ENCODE results near the gene HOPX.
"Not testable (repeated sequence)": the region's sequence is repeated elsewhere in the genome, so short reads cannot be mapped to it uniquely, and the experiment has no call there.

The HOPX gene

GRCh38 chr4:56653461-56654237 lies 27.4 kb downstream of the HOPX start:
- DNase-seq = no peak

GRCh38 chr4:56652196-56652595 lies 28.9 kb downstream of the HOPX start:
- no peak for DNase-seq

DNA sequence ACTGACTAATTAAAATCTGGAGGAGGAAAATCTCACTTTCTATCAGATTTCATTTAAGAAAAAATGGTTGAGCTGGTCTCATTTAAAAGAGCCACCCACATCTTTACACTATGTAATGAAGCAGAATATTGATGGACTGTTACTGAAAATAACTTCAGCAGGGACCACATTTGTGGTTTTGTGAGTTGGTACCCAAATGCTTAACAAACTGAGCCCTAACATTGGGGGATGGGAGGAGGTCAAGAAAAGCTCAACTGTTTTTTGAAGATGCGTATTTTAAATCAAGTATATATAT lies 30.1 kb downstream of the HOPX start:
- no peak for DNase-seq

DNA sequence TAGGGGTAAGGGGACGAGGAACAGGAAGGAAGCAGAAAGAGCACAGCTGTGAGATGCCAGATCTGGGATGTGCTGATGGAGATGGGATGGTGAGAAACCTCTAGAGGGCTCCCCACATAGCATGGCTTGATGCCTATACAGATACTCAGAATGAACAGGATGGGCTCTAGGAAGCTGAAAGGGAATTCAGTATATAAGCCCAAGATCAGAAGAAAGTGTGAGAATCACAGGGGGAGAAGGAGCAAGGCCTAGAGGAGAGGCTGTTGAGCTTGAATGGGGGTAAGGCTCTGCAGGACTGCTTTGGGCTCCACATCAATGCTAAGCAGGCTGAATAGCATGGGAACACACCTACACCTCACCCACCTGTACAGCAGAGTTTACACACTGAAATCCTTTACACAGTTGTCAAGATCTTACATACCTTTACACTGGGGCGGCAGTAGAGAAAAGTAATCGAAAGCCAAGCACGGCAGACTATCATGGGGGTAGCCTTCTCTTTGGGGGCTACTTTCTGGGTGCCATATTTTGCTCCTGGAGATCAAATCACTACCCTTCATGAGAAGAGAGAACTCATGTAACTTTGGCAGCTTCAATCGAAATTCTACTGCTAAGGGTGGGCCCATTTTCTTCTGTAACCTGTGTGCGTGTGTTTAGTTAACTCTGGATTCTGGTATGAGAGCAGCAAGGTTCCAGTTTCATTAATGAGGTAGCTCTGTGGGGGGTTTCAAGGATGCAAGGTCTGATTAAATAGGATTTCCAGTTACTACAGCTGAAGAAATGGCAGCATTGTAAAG lies 30.6 kb downstream of the HOPX start:
- DNase-seq = no peak

DNA sequence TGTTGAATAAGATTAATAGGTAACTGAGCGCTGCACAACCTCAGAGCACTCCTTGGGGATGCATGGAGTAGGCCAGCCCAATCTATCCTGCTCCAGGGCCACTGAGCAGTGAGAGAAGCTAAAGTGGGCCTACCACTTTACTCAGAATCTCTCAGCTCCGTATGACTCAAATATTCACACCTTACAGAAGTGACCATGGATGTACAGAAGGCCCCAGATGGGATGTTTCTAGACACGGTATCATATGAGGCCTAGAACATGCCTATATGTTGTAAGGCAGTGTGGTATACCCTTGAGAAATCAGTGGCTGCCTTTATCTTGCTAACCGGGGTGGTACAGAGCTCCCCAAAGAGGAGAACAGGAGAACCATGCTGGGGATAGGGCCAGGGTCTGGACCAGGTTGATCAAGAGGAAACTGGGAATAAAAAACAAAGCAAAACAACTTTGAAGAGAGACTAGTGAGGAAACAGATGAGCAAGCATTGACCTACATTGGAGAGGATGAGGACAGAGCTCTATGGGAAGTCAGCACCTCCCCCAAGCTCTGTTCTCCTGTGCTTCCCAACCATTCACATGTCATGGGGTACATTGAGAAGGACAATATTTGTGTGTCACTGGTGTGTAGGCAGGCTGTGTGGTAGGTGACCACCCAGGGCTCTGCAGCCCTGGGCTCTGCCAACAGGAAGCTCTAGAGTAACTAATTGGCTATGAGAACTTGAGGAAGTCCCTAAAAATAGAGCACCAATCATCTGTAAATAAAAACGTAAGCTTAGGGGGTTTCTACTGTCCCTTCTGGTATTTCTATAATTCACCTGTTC lies 31.4 kb downstream of the HOPX start:
- DNase-seq = no peak

DNA sequence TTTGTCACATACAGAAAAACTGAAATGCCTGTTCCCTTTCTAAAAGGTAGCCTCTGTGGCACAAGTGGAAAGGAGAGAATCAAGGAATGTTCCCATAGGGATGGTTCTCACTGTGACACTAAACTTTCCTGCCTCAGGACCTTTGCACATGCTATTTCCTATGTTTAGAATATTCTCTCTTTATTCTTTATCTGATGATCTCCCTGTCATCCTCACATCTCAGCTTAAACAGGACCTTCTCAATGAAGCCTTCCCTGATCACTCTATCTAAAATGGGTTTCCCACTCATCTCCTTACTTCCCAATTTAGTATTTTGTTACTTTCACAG lies 32.3 kb downstream of the HOPX start:
- no peak for DNase-seq

DNA sequence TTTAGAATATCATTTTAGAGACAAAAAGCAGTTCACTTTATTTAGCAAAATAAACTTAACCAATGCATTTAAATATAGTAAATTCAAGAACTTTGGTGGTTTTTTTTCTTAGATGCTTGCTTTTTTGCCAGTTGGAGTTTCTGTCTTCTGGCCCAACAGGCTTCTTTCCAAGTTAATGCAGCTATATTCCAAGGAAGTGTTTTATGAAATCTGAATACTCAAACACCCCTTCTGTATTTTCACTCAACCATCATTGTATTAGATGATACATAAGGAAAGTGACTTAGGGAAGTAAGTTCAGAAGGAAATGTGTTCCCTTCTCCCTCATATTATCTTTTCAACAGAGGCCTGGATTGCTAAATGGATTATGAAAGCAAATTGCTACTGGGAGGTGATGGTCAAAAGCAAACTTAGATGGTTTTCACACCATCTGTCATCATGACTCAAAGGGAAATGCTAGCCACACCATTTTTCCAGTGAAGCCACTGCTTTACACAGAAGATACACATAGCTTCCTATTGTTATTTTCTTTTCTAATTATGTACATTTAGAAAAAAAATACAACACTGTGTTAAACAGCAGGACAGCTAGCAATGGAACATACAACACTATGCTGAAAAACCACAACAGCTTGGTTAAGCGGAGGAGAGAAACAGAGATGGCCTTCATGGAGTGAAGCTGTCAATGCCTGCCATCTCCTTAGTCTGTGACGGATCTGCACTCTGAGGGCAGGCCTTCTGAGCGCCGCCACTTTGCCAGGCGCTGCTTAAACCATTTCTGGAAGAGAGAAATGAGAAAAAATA lies 32.9 kb downstream of the HOPX start:
- no peak for DNase-seq

DNA sequence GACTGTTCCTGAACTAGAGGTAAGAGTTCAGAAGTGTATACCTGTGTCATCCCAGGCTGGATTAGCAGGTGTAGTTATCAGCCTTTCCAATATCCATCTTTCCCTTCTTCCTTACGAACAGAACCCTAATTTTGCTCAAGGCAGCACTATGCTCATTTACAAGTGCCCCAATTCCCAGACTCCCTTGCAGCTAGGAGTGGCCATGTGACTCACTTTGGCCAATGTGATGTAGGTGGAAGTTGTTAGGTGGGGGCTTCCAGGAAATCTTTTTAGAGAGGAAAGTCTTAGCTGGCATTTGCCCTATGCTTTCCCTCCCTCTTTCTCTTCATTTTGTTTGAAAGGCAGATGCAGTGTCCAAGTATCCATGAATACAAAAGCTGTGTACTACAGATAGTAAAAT lies 34.8 kb downstream of the HOPX start:
- no peak for DNase-seq

GRCh38 chr4:56643596-56643995 lies 37.5 kb downstream of the HOPX start:
- DNase-seq = no peak

- no peak for DNase-seq
Observed at GRCh38 chr4:56641494-56642051, 39.5 kb downstream of the HOPX start.

- no peak for DNase-seq
Observed at GRCh38 chr4:56640621-56641493, 40.2 kb downstream of the HOPX start.

DNA sequence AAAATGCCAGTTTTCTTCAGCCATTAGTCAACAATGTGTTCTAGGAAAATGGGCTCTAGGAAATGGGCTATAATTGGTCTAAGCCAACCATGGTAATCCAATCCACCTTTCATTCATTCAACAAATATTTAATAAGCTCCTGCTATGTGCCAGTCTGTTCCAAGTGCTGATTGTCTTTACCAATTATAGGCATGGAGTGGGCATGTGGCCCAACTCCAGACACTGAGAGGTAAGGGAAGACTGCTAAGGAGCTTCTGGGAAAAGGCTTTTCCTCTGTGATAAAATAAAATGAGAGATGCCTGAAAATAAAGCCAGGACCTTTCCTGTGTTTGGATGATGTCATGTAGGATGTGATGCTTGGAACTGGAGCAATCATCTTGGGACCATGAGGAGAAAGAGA lies 43.3 kb downstream of the HOPX start:
- no peak for DNase-seq

GRCh38 chr4:56637154-56637553 lies 43.9 kb downstream of the HOPX start:
- no peak for DNase-seq

DNA sequence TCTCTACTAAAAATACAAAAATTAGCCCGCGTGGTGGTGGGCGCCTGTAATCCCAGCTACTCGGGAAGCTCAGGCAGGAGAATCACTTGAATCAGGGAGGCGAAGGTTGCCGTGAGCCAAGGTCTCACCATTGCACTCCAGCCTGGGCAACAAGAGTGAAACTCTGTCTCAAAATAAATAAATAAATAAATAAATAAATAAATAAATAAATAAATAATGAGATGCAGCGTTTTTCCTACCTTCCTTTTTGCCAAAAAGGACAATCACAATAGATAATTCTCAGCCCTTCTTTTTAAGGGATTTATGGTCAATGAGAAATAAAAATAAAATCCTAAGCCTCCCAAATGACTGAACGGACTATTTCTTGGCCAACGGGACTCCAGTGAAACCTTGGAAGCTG lies 46.1 kb downstream of the HOPX start:
- DNase-seq = not testable (repeated sequence)

- no peak for DNase-seq
Observed at GRCh38 chr4:56633486-56633885, 47.6 kb downstream of the HOPX start.

DNA sequence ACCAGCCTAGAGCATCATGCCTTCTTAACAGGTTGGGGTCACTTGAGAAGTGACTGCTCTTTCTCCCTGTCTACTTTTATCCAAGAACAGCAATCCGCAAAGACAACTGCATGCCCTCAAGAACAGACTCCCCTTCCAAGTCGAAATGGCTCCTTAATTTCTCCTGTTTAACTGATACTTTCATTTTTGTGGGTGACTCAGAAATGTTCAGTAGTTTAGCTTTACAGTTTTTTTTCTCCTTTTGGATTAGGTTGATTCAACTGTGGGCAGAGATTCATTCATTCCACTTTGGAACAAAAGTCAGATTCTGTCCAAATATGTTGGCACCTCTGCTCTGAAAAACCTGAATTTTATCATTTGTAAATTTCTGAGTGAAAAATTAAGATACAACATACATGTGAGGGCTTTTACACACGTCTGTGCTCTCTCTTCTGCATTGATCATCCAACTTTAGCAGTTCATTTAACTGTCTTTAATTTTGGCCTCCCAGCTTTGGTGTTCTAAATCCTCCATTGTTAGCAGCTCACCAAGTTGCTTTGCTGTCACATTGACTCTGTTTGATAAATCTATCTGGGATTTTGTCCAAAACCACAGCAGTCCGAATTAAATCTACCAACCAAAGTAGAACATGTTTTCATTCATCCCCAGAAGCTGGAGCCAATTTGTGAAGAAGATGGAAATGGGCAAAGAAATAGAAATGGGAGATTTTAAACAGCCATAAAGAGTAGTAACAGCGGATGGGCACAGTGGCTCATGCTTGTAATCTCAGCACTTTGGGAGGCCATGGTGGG lies 50.0 kb downstream of the HOPX start:
- no peak for DNase-seq

DNA sequence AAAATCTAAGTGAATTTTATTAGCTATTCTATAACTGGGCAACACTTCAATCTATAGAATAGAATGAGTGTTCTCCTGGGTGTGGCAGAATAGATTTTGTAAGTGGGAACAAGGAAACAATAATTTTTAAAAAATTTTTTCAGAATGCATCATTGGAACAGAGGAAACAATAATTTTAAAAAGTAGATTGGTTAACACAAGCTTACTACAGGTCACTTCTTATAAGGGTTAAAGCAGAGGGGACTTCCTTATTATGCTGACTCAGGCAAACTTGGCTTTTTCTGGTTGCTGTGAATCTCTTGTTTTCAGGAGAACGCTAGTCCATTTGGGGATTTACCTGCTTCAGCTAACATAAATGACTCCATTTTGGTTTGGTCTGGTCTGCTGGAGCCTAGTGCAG lies 52.5 kb downstream of the HOPX start:
- no peak for DNase-seq

DNA sequence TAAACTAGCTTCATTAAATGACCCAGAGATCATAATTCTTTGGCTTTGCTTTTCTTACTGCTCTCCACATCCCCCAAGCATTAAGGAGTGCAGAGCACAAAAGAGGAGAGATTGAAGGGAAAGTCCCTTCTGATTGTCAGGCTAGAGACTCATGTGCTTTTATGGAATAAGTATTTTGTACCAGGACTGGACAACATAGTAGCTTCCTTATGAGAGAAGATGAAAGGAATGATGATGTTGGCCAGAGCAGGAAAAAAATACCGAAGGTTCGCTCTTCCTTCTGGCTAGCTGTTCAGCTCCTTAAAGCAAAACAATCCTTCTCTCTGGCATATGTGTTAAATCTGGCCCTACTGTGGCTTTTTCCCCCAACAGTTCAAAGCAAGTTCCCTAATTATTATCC lies 53.1 kb downstream of the HOPX start:
- no peak for DNase-seq

GRCh38 chr4:56627375-56627774 lies 53.7 kb downstream of the HOPX start:
- no peak for DNase-seq

- no peak for DNase-seq
Observed at GRCh38 chr4:56626963-56627362, 54.1 kb downstream of the HOPX start.

DNA sequence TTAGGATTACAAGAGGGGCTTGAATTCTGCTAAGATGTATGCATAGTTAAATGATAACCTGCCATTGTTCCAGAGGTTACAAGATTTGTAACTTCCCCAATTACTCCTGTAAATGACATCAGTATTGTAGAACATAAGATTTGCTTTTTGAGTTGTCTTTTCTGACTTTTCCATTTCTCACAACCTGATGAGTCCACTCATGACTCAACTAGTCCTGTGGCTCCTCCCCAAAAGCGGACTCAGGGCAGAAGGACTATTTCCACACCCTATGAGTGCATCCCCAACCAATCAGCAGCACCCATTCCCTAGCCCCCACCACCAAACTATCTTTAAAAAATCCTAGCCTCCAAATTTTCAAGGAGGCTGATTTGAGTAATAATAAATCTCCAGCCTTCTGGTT lies 54.7 kb downstream of the HOPX start:
- DNase-seq = no peak

All from stimulated activated CD4-positive, alpha-beta T cell treated with anti-CD3 and anti-CD28 coated beads, Interleukin-4, amount 100 ng/mL, for 4 hours (primary cell).